SK-N-SH treated with all-trans-retinoic acid at 6 μM for 48 hours (cell line): ENCODE measurements around the gene PAMR1.

Experiments
- BACH2 ChIP-seq: fragments of 250-450 bp; sonication (Bioruptor Pico); IDR thresholded peaks from 2 replicates; pipeline ENCODE4 v1.9.0; 2021; ENCODE audit warnings: mild to moderate bottlenecking, borderline replicate concordance
- CREB5 ChIP-seq: fragments of 250-450 bp; sonication (Bioruptor Pico); IDR thresholded peaks from 2 replicates; pipeline ENCODE4 v1.5.1; 2020; ENCODE audit warnings: low read depth, mild to moderate bottlenecking, moderate library complexity
- CSDC2 ChIP-seq: fragments of 250-450 bp; sonication (Bioruptor Pico); IDR thresholded peaks from 2 replicates; pipeline ENCODE4 v1.5.0; 2020; ENCODE audit warnings: mild to moderate bottlenecking, moderate library complexity
- CSRNP3 ChIP-seq: fragments of 250-450 bp; sonication (Bioruptor Pico); IDR thresholded peaks from 2 replicates; pipeline ENCODE4 v1.5.1; 2021; ENCODE audit warnings: mild to moderate bottlenecking, moderate library complexity
- ESRRG ChIP-seq: fragments of 250-450 bp; sonication (Bioruptor Pico); IDR thresholded peaks from 2 replicates; pipeline ENCODE4 v1.6.1; 2021; ENCODE audit warnings: mild to moderate bottlenecking
- GLIS3 ChIP-seq: fragments of 250-450 bp; sonication (Bioruptor Pico); IDR thresholded peaks from 2 replicates; pipeline ENCODE4 v1.5.0; 2020; ENCODE audit warnings: mild to moderate bottlenecking, moderate library complexity
- OSR1 ChIP-seq: fragments of 250-450 bp; sonication (Bioruptor Pico); IDR thresholded peaks from 2 replicates; pipeline ENCODE4 v1.8.0; 2022; ENCODE audit warnings: moderate library complexity, mild to moderate bottlenecking, inconsistent platforms
- POU6F1 ChIP-seq: fragments of 250-450 bp; sonication (Bioruptor Pico); IDR thresholded peaks from 2 replicates; pipeline ENCODE4 v1.8.0; 2021; ENCODE audit warnings: low read depth, mild to moderate bottlenecking, moderate library complexity, borderline replicate concordance
- PPARA ChIP-seq: fragments of 250-450 bp; sonication (Bioruptor Pico); IDR thresholded peaks from 2 replicates; pipeline ENCODE4 v1.5.0; 2020; ENCODE audit warnings: mild to moderate bottlenecking, borderline replicate concordance
- RARB ChIP-seq: fragments of 250-450 bp; sonication (Bioruptor Pico); IDR thresholded peaks from 2 replicates; pipeline ENCODE4 v1.8.0; 2021; ENCODE audit warnings: mild to moderate bottlenecking, moderate library complexity
- SNAI2 ChIP-seq: fragments of 250-450 bp; sonication (Bioruptor Pico); IDR thresholded peaks from 2 replicates; pipeline ENCODE4 v1.5.0; 2020; ENCODE audit warnings: mild to moderate bottlenecking, moderate library complexity
- ZFP3 ChIP-seq: fragments of 250-450 bp; sonication (Bioruptor Pico); IDR thresholded peaks from 2 replicates; pipeline ENCODE4 v1.5.0; 2020; ENCODE audit warnings: mild to moderate bottlenecking, moderate library complexity

GRCh38 chr11:35398881-35399280 is 126.5 kb downstream of the PAMR1 start:
- TF ChIP-seq BACH2 (CRISPR knock-in tag) (no peak), GLIS3 (CRISPR knock-in tag) (no peak), SNAI2 (CRISPR knock-in tag) (no peak), ZFP3 (no peak), POU6F1 (no peak), OSR1 (no peak), CSDC2 (CRISPR knock-in tag) (no peak), RARB (CRISPR knock-in tag) (no peak), ESRRG (CRISPR knock-in tag) (no peak), CSRNP3 (CRISPR knock-in tag) (no peak), CREB5 (CRISPR knock-in tag) (no peak), PPARA (CRISPR knock-in tag) (no peak)
